Measurements from ENCODE around the gene PRDM5.
"Not testable (repeated sequence)": the region's sequence is repeated elsewhere in the genome, so short reads cannot be mapped to it uniquely, and the experiment has no call there.

Gene PRDM5

GRCh38 chr4:120691536-120691935 lies 231.0 kb downstream of the PRDM5 start:
- DNase-seq = no peak

GRCh38 chr4:120691106-120691505 lies 231.4 kb downstream of the PRDM5 start:
- no peak for DNase-seq

GRCh38 chr4:120688791-120689190 lies 233.7 kb downstream of the PRDM5 start:
- DNase-seq = no peak

GRCh38 chr4:120685756-120686278 lies 236.7 kb downstream of the PRDM5 start:
- DNase-seq = no peak

DNA sequence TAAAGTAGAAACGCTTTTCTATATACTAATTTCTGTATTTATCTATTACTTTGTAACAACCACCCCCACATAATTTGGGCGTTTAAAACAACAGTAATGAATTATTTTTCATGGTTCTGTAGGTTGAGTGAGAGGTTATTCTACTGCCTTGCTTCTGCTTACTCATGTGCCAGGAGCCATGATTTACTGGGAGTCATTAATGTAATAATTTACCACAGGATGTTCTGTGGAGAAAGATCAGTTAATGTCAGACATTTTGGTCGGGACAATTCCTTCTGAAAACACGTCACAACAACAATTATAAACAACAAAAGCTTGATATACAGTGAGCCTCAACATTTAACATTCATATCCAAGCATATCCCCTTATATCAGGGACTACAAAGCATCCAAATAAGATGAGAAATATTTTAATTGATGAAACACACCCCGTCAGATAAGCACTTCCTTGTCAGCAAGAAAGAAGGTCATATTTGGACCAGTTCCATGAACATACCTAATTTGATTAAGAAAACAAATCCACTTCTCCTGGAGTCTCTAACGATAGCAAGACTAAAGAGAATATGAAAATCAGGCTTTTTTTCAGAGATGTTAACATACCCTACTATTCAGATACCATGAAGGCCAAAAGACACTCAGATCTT lies 238.5 kb downstream of the PRDM5 start:
- no peak for DNase-seq

DNA sequence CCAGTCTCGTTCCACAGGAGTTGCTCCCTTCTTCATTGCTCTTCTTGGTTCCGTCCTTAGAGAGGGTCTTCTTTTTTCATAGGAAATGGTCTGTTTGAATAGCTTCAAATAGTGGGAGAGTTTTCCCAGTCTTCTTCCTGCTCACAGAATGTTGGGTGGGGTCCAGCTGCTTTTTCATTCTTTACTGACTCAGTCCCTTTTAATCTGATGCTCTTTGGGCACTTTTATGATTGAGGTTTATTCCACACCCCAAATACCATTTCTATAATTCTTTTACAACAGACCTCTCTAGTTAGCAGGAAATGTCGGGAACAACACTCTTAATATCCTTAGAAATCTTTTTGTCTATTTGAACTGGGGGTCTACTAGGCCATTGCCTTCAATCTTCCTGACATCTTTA lies 239.5 kb downstream of the PRDM5 start:
- DNase-seq = no peak

- DNase-seq = no peak
Measured at GRCh38 chr4:120680647-120681228, 241.8 kb downstream of the PRDM5 start.

- no peak for DNase-seq
Measured at GRCh38 chr4:120673696-120674095, 248.8 kb downstream of the PRDM5 start.

DNA sequence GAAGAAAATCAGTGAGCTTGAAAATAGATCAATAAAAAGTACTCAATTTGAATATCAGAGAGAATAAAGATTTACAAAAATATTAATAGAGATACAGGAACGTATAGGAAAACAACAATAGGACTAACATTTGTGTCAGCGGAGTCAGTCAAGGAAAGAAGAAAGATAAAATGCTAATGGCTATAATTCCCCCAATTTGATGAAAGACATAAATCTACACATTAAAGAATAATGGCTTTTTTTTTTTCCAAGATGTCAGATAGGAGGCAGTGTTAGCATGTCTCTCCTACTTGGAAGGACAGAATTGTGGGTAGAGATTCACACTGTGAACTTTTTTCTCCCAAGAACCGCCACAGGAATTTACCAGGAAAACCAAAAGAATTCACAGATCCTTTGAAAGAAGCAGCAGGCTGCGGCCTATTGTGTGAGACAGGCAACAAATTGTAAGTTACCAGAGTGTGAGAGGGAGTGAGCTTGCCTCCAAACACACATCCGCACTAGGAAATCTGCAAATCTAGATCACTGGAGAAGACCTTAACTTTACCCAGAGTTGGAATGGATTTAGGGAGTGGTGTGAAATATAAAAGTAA lies 249.9 kb downstream of the PRDM5 start:
- DNase-seq = no peak

DNA sequence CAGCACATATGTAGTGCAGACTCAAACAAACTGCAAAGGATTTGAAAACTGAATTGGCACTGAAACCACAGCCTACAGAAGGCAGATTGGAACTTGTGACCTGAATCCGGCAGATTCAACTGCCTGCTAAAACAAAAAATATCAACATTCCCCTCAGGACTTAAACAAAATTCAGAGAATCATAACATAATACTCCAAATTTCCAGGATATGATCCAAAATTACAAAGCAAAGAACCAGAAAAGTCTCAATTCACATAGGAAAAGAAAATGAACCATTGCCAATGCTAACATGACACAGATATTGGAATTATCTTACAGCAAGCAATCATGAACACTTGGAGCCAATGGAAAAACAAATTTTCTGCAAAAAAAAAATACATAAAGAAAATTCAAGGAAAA lies 250.4 kb downstream of the PRDM5 start:
- no peak for DNase-seq

DNA sequence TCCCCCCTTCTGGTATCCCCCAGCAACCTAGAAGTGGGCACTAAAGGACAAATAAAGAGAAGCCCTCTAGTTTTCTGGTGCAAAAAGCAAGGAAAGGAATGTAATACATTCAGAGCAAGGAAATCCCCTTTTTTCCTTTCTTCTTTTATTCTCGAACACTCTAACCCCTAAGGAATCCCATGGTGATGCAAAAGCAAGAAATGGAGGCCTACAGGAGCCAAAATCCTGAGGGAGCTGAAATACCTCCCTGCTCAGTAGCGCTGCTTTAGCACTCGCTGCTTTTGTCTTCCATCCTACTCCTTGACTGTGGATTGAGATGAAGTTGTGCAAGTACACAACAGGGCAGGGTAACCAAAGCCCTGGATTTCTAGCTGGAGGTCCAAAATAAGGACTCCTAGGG lies 251.0 kb downstream of the PRDM5 start:
- DNase-seq = no peak

DNA sequence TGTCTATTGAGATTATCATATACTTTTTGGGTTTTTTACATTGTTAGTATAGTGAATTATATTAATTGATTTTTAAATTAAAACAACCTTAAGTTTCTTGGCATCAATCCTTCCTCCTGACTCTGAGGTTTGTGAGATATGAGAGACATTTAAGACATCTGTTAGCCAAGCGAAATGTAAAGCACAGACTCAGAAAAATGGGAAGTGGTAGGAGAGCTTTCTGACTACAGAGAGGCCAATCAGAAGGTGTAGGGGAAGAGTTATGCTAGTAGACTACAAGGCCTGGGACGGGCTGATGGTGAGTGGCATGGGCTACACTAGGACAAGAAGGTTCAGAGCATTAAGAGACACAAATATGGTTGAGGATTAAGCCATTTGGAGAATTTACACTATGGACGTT lies 255.4 kb downstream of the PRDM5 start:
- no peak for DNase-seq

DNA sequence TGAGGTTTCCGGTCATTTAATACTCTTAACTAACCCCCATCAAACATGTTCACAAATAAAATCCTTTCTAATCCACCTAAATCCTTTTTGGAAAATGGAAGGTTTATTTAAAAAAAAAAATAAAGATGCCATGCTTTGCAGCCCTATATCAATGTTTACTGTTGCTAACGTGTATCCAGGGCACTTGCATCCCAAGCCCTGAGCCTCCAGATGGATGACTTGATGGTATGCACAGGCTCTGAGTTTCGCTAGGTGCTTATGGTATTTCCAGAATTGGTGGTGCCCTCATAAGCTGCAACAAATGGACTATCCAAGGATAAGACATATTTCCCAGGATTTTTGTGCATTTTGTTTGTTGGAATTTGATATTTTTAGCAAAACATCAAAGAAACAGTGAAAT lies 257.7 kb downstream of the PRDM5 start:
- DNase-seq = no peak

DNA sequence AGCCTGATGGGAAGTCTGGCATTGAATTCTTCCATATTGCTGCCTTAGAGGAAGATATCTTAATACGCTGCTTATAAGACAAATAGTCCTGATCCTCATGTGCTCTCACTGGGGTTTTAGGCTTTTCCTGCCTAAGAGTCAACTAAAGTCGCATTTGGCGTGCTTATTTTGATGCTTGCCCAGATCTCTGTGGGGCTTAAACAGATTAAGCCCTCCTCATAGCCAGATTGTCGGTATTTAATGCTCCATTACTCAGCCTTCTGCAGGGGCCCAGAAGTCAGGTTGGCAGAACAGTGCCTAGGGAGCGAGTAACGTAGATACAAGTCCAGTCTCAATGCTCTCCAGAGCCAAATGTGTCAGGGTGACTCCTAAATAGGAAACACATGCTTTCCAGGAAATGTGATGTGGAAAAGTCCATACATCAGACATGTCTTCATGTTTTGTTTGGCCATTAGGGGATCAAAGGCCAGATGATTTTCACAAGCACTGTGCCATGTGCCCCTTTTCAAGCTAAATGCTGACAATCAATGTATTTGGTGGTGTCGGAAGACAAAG lies 262.8 kb downstream of the PRDM5 start:
- no peak for DNase-seq

GRCh38 chr4:120658772-120659171 lies 263.8 kb downstream of the PRDM5 start:
- DNase-seq = no peak

- no peak for DNase-seq
Measured at GRCh38 chr4:120653804-120654573, 268.5 kb downstream of the PRDM5 start.

DNA sequence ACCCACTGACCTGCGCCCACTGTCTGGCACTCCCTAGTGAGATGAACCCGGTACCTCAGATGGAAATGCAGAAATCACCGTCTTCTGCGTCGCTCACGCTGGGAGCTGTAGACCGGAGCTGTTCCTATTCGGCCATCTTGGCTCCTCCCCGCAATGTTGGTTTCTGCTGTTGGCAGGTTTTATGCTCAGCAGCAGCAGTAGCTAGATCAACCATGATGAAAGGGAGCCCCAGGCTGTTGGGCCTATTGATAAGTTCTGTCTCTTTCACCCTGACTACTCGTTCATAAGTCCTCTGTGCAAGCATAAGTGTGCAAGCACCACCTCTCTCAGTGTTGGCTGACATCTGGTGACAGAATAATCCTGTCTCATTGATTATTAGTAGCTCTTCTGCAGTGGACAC lies 274.2 kb downstream of the PRDM5 start:
- DNase-seq = not testable (repeated sequence)
